Gastroesophageal sphincter (tissue), 4 donors: Measurements from ENCODE around the gene NTRK3. TPM values are rescaled to one million over a fixed set of nuclear protein-coding genes. Genes with fewer than 3 reads are reported as not detected.

Experiments used
- ATAC-seq: fragments of 150-250 bp; one replicate; pipeline ENCODE4 v1.9.1; 2016; ENCODE audit warnings: mild to moderate bottlenecking, moderate library complexity
- H3K27ac ChIP-seq, 4 donors: fragments of 200-600 bp; sonication (generic) in 3 of 4; 1 replicate in 3 of 4; 2 replicates in 1 of 4; pipeline ENCODE4 v1.5.1; 2016 to 2019
- H3K27me3 ChIP-seq: fragments of 200-600 bp; sonication (generic); one replicate; pipeline ENCODE4 v1.5.1; 2019
- H3K36me3 ChIP-seq, 2 donors: fragments of 200-600 bp; sonication (generic); one replicate each; pipeline ENCODE4 v1.5.1; 2019; ENCODE audit warnings: control low read depth in 1 of 2
- H3K4me1 ChIP-seq, 3 donors: fragments of 200-600 bp; sonication (generic); 1 replicate in 2 of 3; 2 replicates in 1 of 3; pipeline ENCODE4 v1.5.1; 2016 to 2019; ENCODE audit warnings: control low read depth in 2 of 3
- H3K4me3 ChIP-seq, 2 donors: fragments of 200-600 bp; sonication (generic); one replicate each; pipeline ENCODE4 v1.5.1; 2019; ENCODE audit warnings: mild to moderate bottlenecking in 1 of 2, moderate library complexity in 1 of 2
- H3K9me3 ChIP-seq, 3 donors: fragments of 200-600 bp; sonication (generic); one replicate each; pipeline ENCODE4 v1.5.1; 2017 to 2019; ENCODE audit warnings: control low read depth in 2 of 3
- EP300 ChIP-seq: sonication (generic); formaldehyde crosslinking; IDR thresholded peaks from one replicate; pipeline ENCODE4 v1.6.1; 2017; ENCODE audit warnings: antibody characterized with exemption, mild to moderate bottlenecking
- POLR2A ChIP-seq, 2 donors: fragments of 450-650 bp; IDR thresholded peaks; one replicate each; pipeline ENCODE4 v1.6.1; 2017; ENCODE audit warnings: antibody characterized with exemption in 2 of 2, mild to moderate bottlenecking in 2 of 2, moderate library complexity in 1 of 2
- POLR2AphosphoS5 ChIP-seq: sonication (generic); formaldehyde crosslinking; IDR thresholded peaks from one replicate; pipeline ENCODE4 v1.6.1; 2017; ENCODE audit warnings: antibody characterized with exemption
- WGBS, 2 donors: methylation state at CpG; one replicate each; pipeline ENCODE4 v1.1.5; 2018; ENCODE audit warnings: low coverage in 1 of 2; 5-methylcytosine and 5-hydroxymethylcytosine counted together
- total RNA-seq, 4 donors: library from RNA; depleted of rRNA; stranded (reverse); fragments of >200 nt; gene quantifications; one replicate each; pipeline ENCODE4 v1.1.0, GENCODE V29; 2016
- TF ChIP-seq, protein P1 (sequence below), 4 experiments: fragments of 200-600 bp in 2 of 4; fragments of 450-650 bp in 2 of 4; sonication (generic) in 1 of 4; IDR thresholded peaks; one replicate each; pipeline ENCODE4 v1.5.1; 2017 to 2019; ENCODE audit warnings: antibody characterized with exemption in 4 of 4, mild to moderate bottlenecking in 2 of 4, moderate library complexity in 2 of 4

NTRK3 gene
- total RNA-seq, 4 donors from 2014 or later = 0.47 to 4.3 (median 1.5) TPM

DNA sequence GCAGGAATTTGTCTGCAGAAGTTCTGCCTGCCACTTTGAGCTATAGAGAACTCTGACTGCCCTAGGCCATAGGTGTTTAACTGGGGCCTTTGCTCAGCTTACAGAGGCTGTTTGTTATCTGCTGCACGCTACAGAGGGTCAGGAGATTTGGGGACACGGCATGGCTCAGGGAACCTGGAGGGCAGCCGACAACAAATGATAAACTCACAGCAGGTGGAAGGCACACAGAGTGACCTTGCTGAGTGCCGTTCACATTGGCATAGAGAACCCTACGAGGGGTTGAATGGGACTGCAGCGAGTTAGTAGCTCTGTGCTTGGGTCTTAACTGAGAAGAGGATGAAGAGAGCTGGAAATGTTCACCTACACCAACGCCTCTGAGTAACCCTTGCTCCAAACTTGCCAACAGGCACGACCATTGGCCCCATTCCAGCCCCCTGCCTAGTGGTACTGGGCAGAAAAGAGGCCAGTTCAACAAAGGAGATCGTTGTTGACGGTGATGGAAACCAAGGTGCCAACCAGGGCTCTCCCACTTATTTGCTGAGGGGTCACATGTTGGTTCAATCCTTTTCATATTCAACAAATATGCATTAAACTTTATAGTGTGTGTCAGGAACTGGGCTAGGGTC is 301.1 kb downstream of the NTRK3 start:
- TF ChIP-seq POLR2A (IDR thresholded peaks at IDR 0.05) = no peak
- TF ChIP-seq EP300 = no peak
- no peak for TF ChIP-seq POLR2AphosphoS5
- TF ChIP-seq, protein P1, sequence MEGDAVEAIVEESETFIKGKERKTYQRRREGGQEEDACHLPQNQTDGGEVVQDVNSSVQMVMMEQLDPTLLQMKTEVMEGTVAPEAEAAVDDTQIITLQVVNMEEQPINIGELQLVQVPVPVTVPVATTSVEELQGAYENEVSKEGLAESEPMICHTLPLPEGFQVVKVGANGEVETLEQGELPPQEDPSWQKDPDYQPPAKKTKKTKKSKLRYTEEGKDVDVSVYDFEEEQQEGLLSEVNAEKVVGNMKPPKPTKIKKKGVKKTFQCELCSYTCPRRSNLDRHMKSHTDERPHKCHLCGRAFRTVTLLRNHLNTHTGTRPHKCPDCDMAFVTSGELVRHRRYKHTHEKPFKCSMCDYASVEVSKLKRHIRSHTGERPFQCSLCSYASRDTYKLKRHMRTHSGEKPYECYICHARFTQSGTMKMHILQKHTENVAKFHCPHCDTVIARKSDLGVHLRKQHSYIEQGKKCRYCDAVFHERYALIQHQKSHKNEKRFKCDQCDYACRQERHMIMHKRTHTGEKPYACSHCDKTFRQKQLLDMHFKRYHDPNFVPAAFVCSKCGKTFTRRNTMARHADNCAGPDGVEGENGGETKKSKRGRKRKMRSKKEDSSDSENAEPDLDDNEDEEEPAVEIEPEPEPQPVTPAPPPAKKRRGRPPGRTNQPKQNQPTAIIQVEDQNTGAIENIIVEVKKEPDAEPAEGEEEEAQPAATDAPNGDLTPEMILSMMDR (IDR thresholded peaks at IDR 0.05) = no peak
- ATAC-seq = no peak
- WGBS, 2 donors = 42 to 76% methylated on average over 3 to 4 of the region's 10 CpGs

DNA sequence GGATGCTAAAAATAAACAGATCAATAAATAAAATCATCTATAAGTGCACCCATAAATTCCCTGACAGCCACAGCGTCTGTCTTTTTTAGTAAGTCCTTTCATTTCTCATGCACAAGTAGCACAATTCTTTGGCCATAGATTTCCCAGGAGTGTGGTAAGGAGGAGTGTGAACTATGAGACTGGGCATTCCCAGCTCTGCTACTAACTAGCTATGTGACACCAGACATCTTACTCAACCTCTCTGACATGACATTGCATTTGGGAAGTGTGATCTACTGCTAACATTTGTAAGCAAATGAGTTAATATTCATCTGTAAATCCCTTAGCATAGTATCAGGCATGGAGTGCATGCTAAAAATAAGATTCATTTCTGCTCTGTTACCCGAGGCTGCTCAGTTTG is 301.7 kb downstream of the NTRK3 start:
- Histone ChIP-seq H3K27ac (no peak overlapping the region), H3K27me3 (peaks cover 7% of the 10 kb centered on the region), H3K4me1 (peaks cover 0 to 3% (median 0%) of the 10 kb centered on the region in 3 donors), H3K4me3 (no peak overlapping the region), H3K9me3 (no peaks in the 10 kb centered on the region), H3K36me3 (no peaks in the 10 kb centered on the region)
- peak; percentile 73 for ATAC-seq
- TF ChIP-seq EP300 = no peak
- TF ChIP-seq, protein P1 (IDR thresholded peaks at IDR 0.05) = no peak
- WGBS, 2 donors = 70 to 76% methylated on average over 1 to 2 of the region's 2 CpGs

More for the DNA sequence above, 301.1 kb downstream of the NTRK3 start:
- peaks cover 7% of the 10 kb centered on the region for H3K27me3 ChIP-seq
- H3K4me3 ChIP-seq = no peak overlapping the region
- H3K36me3 ChIP-seq = no peaks in the 10 kb centered on the region
- H3K4me1 ChIP-seq = no peaks in the 10 kb centered on the region
- no peak overlapping the region for H3K27ac ChIP-seq
- H3K9me3 ChIP-seq = no peaks in the 10 kb centered on the region

DNA sequence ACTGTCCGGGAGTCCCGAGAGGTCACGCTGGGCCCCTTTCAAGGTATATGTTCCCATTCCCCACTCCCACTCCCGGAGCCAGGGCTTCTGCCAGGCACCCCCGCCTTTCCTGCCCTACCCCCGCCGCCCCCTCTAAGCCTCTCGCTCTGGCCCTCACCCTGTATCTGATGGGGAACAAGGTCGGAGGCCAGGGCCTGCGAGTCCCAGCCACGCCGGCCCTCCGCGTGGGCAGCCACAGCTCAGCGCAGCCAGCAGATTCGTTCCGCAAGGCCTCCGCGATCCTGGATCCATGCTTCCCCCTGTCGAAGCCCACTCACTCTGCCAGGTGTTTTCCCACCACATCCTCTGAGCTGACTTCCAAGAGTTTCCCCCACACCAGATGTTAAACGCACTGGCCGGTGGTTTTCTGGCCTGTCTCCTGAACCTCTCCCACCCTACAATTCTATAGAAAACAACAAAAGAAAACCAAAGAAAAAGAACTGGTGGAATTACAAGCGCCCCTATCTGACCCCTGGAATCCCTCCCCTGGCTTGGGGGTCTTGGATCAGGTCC is 303.7 kb downstream of the NTRK3 start:
- Histone ChIP-seq H3K9me3 (no peaks in the 10 kb centered on the region), H3K27ac (no peak overlapping the region), H3K4me1 (peaks cover 0 to 17% (median 0%) of the 10 kb centered on the region in 3 donors), H3K27me3 (no peaks in the 10 kb centered on the region), H3K4me3 (no peak overlapping the region), H3K36me3 (no peaks in the 10 kb centered on the region)
- 90 to 92% methylated on average over 2 to 18 of the region's 23 CpGs for WGBS, 2 donors
- no peak for ATAC-seq
- TF ChIP-seq, protein P1 (IDR thresholded peaks at IDR 0.05) = no peak
- TF ChIP-seq EP300 (no peak), POLR2A (IDR thresholded peaks at IDR 0.05) (no peak), POLR2AphosphoS5 (no peak)

DNA sequence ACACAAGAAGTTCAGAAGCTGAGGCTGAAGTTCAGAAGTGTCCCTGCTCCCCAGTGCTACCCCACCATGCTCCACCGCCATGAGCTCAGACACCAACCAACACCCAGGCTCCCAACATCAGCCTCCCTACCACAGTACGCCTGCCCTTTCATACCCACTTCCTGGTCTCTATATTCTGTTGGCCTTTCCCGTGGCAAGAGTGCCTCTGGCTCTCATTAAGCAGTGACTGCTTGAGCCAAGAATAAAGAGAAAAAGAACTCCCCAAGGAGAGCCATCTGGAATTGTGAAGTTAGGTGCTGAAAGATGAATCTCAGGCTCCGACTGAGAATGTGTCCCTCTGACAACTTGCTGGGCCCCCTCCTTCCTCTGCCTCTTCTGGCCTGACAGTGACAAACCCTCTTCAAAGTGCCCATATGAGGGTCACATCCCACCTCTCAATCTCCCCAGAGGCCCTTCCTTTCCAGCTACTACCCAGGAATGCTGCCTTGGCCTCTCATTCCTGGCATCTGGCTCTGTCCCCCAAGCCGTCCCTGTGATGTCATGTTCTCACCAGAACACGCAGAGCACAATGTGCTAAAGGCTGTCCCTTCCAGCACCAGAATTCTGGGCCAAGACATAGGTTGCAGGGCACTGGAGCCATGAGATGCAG is 306.8 kb downstream of the NTRK3 start:
- WGBS, 2 donors = 63 to 70% methylated on average over 2 to 3 of the region's 6 CpGs
- Histone ChIP-seq H3K4me1 (peaks cover 0 to 17% (median 0%) of the 10 kb centered on the region in 3 donors), H3K4me3 (no peak overlapping the region), H3K9me3 (no peaks in the 10 kb centered on the region), H3K27ac (peak overlapping the region in 3 of 4 donors; percentile 31 to 66 (median 50)), H3K36me3 (no peaks in the 10 kb centered on the region), H3K27me3 (no peaks in the 10 kb centered on the region)
- TF ChIP-seq POLR2AphosphoS5 (no peak), EP300 (no peak), POLR2A (IDR thresholded peaks at IDR 0.05) (no peak)
- TF ChIP-seq, protein P1 (IDR thresholded peaks at IDR 0.05) = no peak
- ATAC-seq = peak; percentile 31
